NCI-H2227 (cell line): ENCODE data around the gene HGFAC.

Experiments
- DNase-seq: peaks from one replicate; lab custom pipeline; 2025; ENCODE audit not compliant: unreplicated experiment; lab: John Stamatoyannopoulos, UW

The HGFAC gene

GRCh38 chr4:3423406-3423805 lies 18.4 kb upstream of the HGFAC start:
- DNase-seq: no peak

DNA sequence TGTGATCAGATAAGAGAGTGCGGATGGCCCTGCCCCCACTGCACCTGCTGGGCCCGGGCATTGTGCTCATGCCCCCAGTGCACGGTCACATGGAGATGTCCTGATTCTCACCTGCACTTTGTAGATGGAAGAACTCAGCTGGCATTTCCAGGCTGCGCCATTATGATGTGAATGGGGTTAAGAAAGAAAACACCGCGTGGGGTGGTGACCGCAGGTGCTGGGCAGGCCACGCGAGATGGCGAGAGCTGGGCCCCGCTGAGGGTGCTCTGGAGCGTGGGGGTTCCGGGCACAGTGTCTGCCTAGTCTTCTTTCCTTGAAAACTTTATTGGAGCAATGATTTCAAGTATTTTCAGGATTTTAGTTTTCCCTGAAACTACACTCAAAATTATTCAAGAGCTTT lies 17.8 kb upstream of the HGFAC start:
- DNase-seq: no peak

DNA sequence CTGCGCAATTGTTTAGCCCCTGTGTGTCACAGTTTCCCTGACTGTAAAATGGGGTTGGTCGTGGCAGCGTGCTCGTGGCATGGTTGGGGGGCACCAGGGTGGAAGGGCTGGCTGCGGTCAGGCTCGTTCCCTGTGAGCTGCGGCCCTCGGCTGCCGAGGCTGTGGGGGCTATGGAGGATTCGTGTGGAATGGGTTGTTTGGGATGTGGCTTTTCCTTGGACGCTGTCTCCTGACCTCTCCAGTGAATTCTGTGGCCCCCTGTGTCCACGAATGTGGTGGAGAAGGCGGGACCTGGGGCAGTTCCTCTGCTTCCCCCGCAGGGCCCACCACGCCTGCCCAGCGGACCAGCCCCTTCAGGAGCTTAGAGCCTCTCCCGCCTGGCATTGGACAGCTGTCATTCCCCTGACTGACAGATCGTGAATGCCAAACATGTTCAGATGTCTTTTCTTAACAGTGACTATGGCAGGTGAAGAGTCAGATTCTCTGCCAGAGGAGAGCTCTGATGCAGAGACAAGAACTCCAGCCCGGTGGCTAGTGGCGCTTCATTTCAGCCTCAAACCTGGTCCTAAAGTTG lies 17.2 kb upstream of the HGFAC start:
- DNase-seq: no peak

DNA sequence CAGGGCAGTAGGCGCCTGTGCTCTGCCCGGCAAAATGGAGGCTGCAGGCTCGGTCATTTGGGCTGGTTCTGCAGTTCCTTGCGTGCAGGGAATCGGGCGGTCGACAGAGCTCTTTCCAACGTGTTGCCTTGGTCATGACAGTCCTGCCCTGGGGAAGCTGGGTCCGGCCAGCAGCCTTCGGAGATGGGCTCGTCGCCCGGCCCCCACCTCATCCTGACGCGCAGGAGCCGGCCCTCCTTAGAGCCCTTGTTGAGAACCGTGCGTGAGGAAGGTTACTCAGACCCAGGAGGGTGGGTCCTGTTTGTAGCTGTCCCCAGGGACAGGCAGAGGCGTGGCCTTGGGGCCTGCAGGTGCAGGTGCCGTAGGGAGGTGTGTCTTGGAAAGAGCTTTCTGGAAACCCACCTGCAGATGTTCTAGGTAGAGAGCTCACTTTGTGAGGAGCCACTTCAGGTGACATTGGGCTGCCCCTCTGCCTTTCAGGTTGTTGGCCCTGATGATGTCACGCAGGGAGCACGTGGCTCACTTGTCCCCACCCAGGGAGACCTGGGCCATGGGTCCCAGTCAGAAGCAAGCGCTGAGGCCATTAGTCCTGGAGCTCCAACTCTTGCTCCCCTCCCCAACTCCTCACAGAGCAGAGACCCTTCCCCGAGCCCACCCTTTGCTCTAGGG lies 15.2 kb upstream of the HGFAC start:
- no peak for DNase-seq

GRCh38 chr4:3427134-3427476 lies 14.7 kb upstream of the HGFAC start:
- no peak for DNase-seq

GRCh38 chr4:3427706-3428446 lies 13.9 kb upstream of the HGFAC start:
- DNase-seq: no peak

- DNase-seq: no peak
Measured at GRCh38 chr4:3429651-3430050, 12.1 kb upstream of the HGFAC start.

GRCh38 chr4:3430524-3430923 lies 11.2 kb upstream of the HGFAC start:
- DNase-seq: no peak

DNA sequence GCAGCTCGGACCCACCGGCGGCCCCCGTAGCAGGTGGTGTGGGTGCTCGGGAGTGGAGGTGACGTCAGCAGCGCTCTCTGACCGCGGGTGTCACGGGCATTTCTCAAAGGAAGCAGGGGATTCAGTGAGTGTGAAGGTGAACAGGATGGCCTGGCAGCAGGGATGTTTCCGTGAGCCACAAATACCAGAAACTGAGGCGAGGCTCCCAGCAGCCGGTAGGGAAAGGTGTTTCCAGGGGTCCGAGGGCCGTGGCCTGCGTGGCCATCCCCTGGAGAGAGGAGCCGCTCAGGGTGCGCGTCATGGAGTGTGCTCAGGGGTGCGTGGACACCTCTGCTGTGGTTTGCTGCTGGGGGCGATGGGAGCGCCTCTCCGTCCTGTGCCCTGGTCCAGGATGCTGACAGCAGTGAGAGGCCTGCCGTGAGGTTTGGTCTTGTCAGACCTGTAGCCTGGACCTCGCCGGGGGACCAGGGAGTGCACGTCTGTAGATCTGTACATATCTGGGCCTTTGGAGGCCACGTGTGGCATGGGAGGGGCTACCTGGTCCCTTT lies 10.2 kb upstream of the HGFAC start:
- no peak for DNase-seq

- DNase-seq: no peak
Measured at GRCh38 chr4:3432381-3432790, 9.4 kb upstream of the HGFAC start.

DNA sequence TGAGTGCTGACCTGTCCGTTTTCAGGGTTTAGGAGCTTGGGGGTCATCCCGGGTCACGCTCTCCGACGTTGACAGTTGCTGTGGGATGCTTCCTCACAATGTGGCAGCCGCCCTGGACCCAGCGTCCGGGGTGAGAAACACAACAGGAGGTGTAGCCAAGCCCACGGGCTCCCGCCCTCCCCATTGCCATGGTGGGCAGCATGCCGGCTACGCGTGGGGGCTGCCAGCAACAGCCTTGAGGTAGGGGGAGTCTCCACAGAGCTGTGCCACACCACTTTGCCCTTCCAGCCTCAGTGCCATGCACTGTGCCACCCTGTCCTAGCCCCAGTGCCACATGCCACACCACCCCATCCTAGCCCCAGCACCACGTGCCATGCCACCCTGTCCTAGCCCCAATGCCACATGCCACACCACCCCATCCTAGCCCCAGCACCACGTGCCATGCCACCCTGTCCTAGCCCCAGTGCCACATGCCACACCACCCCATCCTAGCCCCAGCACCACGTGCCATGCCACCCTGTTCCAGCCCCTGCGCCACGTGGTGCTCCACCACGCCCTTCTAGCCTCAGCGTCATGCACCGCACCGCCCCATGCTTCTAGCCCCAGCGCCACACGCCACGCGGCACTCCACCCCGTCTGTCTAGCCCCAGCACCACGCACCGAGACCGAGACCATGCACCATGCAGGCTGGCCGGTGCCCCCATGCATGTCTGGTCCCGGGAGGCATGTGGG lies 8.5 kb upstream of the HGFAC start:
- DNase-seq: no peak

- DNase-seq: no peak
Measured at GRCh38 chr4:3434881-3435685, 6.7 kb upstream of the HGFAC start.

- DNase-seq: no peak
Measured at GRCh38 chr4:3435686-3435956, 6.1 kb upstream of the HGFAC start.

DNA sequence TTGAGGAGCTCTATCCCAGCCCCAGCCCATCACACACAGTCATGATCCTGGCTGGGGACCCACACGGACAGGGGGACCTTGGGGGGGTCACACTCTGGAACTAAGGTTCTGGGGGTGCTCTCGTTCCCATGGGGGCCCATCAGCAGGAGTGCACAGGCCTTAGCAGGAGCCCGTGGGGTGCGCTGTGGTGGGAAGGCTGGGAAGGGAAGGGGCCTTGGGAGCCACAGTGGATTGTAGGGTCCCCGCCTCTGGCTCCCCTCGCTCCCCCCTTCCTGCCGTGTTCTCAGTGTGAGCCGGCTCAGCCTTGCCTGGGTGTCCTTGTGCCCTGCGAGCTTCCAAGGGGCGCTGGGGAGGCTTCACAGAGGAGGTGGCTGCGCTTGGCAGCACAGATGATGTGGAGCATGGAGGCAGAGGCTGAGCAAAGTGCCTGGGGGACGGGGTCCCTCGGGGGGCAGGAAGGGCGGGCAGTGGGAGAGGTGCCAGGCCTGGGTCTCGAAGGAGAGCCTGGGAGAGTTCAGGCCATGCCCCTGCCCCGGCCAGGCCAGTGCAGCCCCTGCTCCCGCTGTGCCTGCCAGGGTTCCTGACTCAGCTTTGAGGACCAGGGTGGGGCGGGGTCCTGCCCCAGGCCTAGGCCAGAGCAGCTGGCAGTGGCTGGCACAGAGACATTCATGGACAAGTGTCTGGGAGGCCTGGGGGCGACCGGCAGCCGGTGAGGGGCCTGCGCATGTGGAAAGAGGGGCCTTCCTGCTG lies 5.5 kb upstream of the HGFAC start:
- no peak for DNase-seq

- DNase-seq: no peak
Measured at GRCh38 chr4:3436798-3437581, 4.8 kb upstream of the HGFAC start.

DNA sequence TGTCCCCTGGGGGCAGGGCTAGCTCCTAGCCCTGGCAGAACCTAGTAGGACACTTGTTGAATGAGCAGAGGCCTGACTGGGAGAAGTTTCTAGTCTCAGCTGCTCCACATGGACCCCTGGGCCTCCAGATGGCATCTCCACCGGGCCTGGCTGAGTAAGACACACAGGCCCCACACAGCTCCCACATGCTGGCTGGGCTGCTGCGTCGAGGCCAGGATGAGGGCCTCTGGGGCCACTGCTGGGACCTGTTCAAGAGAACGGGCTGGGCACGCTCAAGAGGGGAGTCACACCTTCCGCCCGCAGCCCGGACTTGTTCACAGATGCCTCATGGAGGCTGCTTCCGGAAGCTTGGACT lies 4.2 kb upstream of the HGFAC start:
- DNase-seq: no peak

DNA sequence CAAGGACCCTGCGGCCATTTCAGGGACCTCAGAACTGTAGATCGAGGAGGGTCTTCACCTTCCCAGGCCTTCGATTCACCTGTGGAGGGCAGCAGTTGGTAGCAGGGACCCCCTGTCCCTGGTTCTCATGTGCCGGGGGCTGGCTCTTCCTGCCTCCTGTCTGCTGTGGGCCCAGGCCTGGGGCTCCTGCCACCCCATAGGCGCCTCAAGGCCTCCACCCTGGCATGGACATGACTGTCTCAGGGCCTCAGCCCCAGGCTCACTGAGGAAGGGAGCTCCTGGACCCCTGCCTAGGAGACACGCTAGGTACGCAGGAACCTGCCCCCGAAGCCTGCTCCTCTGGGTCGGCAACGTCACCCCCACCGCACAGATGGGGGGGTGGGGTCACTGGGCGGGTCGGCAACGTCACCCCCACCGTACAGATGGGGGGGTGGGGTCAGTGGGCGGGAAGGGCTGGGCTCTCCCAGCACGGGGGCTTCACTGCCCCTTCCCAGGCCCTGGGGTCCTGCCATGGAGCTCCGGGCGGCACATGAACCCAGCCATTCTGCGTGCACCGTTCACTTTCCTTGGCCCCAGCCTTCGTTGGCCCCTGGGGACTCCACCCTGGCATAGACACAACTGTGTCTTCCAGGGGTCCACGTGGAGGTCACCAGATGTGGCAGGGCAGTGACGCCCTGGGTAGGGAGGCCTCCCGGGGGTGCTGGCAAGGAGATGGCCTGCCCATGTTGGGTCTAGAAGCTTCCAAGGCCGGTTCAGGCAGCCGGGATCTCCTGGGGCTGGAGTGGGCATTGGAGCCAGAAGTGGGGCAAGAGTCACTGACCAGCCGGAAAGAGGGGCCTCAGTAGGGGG lies 3.5 kb upstream of the HGFAC start:
- DNase-seq: no peak

DNA sequence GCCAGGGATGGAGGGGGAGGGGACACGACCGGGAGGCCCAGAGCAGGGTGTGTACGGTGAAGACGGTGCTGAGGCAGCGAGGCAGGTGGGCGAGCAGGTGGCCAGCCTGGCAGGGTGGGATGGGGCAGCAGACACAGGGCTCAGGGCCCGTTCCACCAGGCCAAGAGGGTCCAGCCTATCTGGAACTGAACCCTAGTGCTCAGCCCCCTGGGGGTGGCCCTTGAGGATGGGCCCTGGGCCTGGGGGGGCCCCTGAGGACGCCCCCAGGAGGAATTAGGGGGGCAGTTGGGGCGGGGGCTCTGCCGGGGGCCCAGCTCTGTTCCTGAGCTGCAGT lies 3.0 kb upstream of the HGFAC start:
- no peak for DNase-seq

GRCh38 chr4:3439391-3439790 lies 2.4 kb upstream of the HGFAC start:
- DNase-seq: no peak
